Ascending aorta (tissue), 2 donors: ENCODE measurements around the gene HAUS8. TPM values are rescaled to one million over a fixed set of nuclear protein-coding genes. Genes with fewer than 3 reads are reported as not detected.
"Not testable (repeated sequence)": the region's sequence is repeated elsewhere in the genome, so short reads cannot be mapped to it uniquely, and the experiment has no call there.

Experiments
- DNase-seq, 2 donors: peaks; one replicate each; pipeline ENCODE4 v3.0.0-alpha.2; 2019; ENCODE audit warnings: low spot score in 2 of 2
- H3K27ac ChIP-seq, 2 donors: fragments of 200-600 bp; sonication (generic); one replicate each; pipeline ENCODE4 v1.5.1; 2016 to 2017; ENCODE audit warnings: mild to moderate bottlenecking in 1 of 2
- H3K27me3 ChIP-seq: fragments of 200-600 bp; sonication (generic); one replicate; pipeline ENCODE4 v1.5.1; 2017
- H3K36me3 ChIP-seq, 2 donors: fragments of 200-600 bp; sonication (generic); one replicate each; pipeline ENCODE4 v1.5.1; 2016
- H3K4me1 ChIP-seq, 2 donors: fragments of 200-600 bp; sonication (generic); one replicate each; pipeline ENCODE4 v1.5.1; 2016 to 2017; ENCODE audit warnings: mild to moderate bottlenecking in 1 of 2
- H3K4me3 ChIP-seq, 2 donors: fragments of 200-600 bp; sonication (generic); one replicate each; pipeline ENCODE4 v1.5.1; 2016 to 2017; ENCODE audit warnings: mild to moderate bottlenecking in 1 of 2
- H3K9me3 ChIP-seq, 2 donors: fragments of 200-600 bp; sonication (generic); one replicate each; pipeline ENCODE4 v1.5.1; 2016
- intact Hi-C: fragments of 100-400 bp; cut with DNase I; formaldehyde crosslinking; loops from one replicate; pipeline ENCODE4 v1.15.1; 2023
- total RNA-seq: library from RNA; depleted of rRNA; stranded (reverse); fragments of >200 nt; gene quantifications from one replicate; pipeline ENCODE4 v1.1.0, GENCODE V29; 2016
- TF ChIP-seq, protein P1 (sequence below), 3 experiments: fragments of 200-600 bp in 2 of 3; fragments of 450-650 bp in 1 of 3; sonication (generic) in 2 of 3; IDR thresholded peaks; one replicate each; pipeline ENCODE4 v1.5.1; 2016 to 2019; ENCODE audit warnings: antibody characterized with exemption in 3 of 3, mild to moderate bottlenecking in 1 of 3, moderate library complexity in 1 of 3

Gene HAUS8
- total RNA-seq, 1 donor from 2014 or later: 4.3 TPM

DNA sequence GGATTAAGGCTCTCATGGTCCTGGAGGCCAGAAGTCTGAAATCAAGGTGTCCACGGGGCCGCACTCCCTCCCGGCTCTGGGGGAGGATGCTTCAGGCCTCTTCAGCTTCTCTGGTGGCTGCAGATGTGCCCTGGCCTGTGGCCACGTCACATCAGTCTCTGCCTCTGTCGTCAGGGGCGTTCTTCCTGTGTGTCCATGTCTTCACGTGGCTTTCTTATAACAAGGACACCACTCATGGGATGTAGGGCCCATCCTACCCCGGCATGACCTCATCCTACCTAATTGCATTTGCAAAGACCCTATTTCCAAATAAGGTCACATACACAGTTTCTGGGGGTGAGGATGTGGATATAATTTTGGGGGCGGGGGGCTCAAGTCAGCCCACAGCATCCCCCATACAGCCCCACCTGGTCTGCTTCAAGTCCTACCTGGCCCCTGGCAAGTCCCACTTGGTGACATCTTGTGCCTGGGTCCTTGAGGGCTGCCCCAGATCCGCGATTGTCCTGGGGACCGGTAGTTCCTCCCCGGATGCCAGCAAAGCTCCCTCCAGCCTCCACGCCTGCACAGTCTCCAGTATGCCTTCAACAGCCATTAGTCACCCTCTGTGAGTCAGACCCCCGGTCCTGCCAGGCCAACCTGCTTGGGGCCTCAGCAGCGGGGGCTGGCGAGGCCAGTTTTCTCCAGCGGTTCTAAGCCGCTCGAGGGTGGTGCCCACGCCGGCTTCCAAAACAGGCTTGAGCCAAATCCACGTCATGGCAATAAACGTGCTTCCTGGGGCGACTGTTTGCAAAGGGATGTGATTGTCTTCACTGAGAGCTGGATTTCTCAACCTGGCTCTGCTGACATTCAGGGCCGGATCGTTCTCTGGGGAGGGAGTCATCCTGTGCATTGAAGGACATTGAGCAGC, 32.5 kb upstream of the HAUS8 start:
- TF ChIP-seq, protein P1, sequence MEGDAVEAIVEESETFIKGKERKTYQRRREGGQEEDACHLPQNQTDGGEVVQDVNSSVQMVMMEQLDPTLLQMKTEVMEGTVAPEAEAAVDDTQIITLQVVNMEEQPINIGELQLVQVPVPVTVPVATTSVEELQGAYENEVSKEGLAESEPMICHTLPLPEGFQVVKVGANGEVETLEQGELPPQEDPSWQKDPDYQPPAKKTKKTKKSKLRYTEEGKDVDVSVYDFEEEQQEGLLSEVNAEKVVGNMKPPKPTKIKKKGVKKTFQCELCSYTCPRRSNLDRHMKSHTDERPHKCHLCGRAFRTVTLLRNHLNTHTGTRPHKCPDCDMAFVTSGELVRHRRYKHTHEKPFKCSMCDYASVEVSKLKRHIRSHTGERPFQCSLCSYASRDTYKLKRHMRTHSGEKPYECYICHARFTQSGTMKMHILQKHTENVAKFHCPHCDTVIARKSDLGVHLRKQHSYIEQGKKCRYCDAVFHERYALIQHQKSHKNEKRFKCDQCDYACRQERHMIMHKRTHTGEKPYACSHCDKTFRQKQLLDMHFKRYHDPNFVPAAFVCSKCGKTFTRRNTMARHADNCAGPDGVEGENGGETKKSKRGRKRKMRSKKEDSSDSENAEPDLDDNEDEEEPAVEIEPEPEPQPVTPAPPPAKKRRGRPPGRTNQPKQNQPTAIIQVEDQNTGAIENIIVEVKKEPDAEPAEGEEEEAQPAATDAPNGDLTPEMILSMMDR (IDR thresholded peaks at IDR 0.05): no peak
- Histone ChIP-seq H3K36me3 (peaks cover 26 to 28% of the 10 kb centered on the region in 2 donors), H3K4me1 (peaks cover 18 to 29% of the 10 kb centered on the region in 2 donors), H3K4me3 (peak overlapping the region; percentile 1 to 34), H3K27me3 (no peaks in the 10 kb centered on the region), H3K9me3 (no peaks in the 10 kb centered on the region), H3K27ac (peak overlapping the region; percentile 91 to 94)
- intact Hi-C loops: loop anchor here (1.0 kb wide), 3 partner anchors 12 to 28 kb away; no protein-coding TSS in a partner anchor
- peak; percentile 94 to 99 for DNase-seq

DNA sequence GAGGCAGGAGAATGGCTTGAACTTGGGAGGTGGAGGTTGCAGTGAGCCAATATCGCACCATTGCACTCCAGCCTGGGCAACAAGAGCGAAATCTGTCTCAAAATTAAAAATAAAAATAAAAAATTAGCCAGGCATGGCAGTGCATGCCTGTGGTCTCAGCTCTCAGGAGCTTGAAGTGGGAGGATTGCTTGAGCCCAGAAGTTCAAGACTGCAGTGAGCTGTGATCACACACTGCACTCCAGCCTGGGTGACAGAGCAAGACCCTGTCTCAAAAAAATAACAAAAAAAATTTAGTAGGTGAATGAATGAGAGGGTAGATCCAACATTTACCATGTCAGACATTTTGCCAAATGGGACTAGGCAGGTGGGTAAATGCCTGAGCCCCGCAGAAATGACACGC, 31.7 kb upstream of the HAUS8 start:
- H3K36me3 ChIP-seq: peaks cover 28 to 33% of the 10 kb centered on the region in 2 donors
- H3K9me3 ChIP-seq, DNase-seq, H3K27me3 ChIP-seq, intact Hi-C loops, H3K4me3 ChIP-seq: not testable (repeated sequence)
- peak overlapping the region; percentile 91 to 94 for H3K27ac ChIP-seq
- H3K4me1 ChIP-seq: peaks cover 13 to 22% of the 10 kb centered on the region in 2 donors

DNA sequence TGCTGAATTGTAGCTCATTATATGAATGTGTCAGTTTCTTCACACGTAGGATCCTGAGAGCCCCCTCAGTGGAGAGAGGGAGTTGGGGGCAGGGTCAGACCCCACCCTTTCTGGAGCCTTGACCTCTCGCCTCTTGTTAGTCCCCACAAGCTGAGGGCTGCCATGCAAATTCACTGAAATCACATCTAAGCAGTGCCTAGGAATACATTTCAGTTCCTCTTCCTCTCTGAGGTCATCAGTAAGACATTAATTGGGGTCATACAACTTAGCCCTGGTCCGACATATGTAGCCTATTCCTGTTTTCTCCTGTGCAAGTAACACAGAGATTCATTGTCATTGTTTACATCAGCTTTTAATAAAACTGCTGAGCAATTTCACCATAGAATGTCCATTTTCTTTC, 30.3 kb upstream of the HAUS8 start:
- Histone ChIP-seq H3K4me1 (peaks cover 13 to 22% of the 10 kb centered on the region in 2 donors), H3K36me3 (peaks cover 27 to 43% of the 10 kb centered on the region in 2 donors), H3K9me3 (no peaks in the 10 kb centered on the region), H3K27ac (peak overlapping the region; percentile 4 to 94), H3K27me3 (no peaks in the 10 kb centered on the region), H3K4me3 (no peak overlapping the region)
- DNase-seq: no peak
- intact Hi-C loops: no loop called here
- TF ChIP-seq, protein P1 (IDR thresholded peaks at IDR 0.05): no peak

DNA sequence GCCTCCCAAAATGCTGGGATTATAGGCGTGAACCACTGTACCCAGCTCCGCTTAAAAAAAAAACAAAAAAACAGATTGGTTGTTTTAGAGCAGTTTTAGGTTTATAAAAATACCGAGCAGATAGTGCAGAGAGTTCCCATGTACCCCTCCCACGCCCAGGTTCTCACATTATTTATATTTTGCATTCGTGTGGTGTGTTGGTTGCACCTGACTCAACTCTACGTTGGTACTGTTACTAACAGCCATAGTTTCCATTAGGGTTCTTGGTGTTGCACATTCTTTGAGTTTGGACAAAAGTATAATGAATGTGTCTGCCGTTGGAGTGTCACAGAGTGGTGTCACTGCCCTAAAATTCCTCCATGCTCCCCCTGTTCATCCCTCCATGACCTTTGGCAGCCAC, 29.4 kb upstream of the HAUS8 start:
- H3K9me3 ChIP-seq: no peaks in the 10 kb centered on the region
- TF ChIP-seq, protein P1 (IDR thresholded peaks at IDR 0.05): no peak
- peak overlapping the region; percentile 10 to 42 for H3K27ac ChIP-seq
- intact Hi-C loops: no loop called here
- peaks cover 13 to 22% of the 10 kb centered on the region in 2 donors for H3K4me1 ChIP-seq
- no peak for DNase-seq
- H3K4me3 ChIP-seq: no peak overlapping the region
- H3K36me3 ChIP-seq: peaks cover 26 to 35% of the 10 kb centered on the region in 2 donors
- H3K27me3 ChIP-seq: no peaks in the 10 kb centered on the region

DNA sequence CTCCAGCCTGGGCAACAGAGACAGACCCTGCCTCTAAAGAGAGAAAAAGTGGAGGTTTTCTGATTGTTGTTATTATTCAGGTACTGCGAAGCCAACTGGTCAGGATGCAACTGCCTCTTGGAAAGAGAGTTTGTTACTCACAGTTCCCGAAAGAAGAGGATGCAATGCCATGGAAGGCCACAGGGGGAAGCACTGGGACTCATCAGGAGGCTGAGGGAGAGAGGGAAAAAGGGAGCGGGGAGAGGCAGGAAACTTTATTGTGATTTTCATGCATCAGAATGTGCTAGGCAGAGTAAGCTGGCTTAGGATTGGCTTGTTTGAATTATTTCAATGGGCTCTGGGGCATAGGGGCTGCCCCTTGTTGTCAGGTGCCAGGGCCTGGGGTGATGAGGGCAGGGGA, 27.9 kb upstream of the HAUS8 start:
- Histone ChIP-seq H3K27ac (peak overlapping the region; percentile 11 to 45), H3K9me3 (no peaks in the 10 kb centered on the region), H3K4me1 (peaks cover 6 to 10% of the 10 kb centered on the region in 2 donors), H3K4me3 (no peak overlapping the region), H3K27me3 (no peaks in the 10 kb centered on the region), H3K36me3 (peaks cover 21 to 35% of the 10 kb centered on the region in 2 donors)
- intact Hi-C loops: no loop called here
- no peak for DNase-seq
- TF ChIP-seq, protein P1 (IDR thresholded peaks at IDR 0.05): peak; percentile 35 to 48 (median 41)
